ENCODE results near the gene SLC6A3.
"Not testable (repeated sequence)": the region's sequence is repeated elsewhere in the genome, so short reads cannot be mapped to it uniquely, and the experiment has no call there.

Gene SLC6A3

DNA sequence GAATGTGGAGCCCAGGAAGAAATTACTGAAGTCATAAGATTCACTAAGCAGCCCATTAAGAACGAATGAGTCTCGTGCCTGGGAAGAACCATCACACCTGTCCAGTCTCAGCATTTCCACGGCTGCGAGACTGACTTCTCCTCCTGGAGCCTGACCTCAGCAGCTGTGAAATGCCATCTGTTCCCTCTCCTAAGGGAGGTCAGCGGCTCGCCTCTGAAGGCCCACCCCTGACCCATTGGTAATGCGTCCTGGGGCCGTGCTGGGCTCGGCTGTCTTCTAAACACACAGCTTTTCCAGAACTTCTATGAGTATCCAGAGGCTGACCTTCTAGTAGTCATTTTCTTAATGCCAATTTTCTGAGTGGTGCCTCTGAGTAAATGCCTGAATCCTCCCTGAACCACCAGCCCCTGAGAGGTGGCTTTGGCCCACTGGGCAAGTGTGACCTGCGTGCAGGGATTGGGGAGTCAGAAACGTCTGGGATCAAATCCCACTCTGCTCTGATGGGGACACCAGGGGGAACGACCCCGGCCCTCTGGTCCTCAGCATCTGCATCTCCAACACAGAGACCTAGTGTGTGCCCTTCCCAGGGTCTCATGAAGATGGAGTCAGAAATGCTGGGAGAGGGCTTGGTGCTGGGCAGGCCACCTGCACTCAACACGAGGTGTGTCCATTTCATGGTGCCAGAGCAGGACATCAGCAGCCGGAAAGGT is 5.7 kb downstream of the SLC6A3 start:
- no peak for DNase-seq

- no peak for DNase-seq
Observed at GRCh38 chr5:1438871-1439270, 6.4 kb downstream of the SLC6A3 start.

DNA sequence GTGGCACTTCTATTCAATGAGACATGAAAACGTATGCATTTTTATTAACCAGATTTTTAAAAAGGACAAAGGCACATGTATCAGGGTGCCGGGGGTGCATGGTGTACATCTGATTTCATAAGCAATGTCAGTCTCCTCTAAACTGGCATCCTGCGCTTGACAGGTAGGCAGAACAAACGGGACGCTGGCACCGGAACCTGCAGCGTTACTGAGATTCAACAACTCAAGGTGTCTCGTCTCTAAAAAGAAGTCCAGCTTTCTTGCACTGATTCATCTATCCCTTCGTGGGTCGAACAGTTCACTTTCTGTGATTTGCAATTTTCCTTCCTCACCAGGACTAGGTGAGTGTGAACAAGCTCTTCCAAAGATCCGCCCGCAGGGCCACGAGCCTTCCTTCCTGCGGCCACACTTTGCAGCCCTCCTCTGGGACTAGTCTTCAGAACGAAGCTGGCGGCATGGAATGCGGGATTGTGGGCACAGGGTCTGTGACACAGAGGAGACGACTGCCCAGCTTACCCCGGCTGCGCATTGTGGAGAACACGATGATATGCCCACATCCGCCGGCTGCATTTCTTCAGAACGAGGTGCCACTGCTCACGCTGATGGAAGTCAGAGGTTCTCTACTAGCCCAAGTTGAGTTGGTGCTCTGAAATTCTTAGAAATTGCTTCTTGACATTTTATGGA is 7.2 kb downstream of the SLC6A3 start:
- no peak for DNase-seq

GRCh38 chr5:1437226-1437829 is 7.9 kb downstream of the SLC6A3 start:
- DNase-seq = peak; percentile 58

GRCh38 chr5:1436681-1437080 is 8.6 kb downstream of the SLC6A3 start:
- DNase-seq = no peak

DNA sequence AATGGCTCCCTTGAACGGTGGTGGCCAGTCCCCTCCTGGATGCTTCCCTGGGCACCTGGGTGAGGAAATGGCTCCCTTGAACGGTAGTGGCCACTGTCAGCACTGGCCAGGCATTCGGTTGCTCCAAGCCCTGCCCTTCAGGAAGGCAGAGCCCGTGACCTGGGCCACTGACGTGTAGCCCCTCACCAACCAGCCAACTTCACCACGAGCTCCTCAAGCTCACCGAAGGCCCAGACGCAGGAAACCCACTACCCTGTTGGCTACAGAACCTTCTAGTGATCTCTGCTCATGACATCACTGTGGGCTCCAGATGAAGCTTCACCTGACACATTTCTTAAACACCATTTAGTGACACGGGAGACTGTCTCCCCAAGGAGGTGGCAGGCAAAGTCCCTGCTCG is 9.2 kb downstream of the SLC6A3 start:
- DNase-seq = no peak

DNA sequence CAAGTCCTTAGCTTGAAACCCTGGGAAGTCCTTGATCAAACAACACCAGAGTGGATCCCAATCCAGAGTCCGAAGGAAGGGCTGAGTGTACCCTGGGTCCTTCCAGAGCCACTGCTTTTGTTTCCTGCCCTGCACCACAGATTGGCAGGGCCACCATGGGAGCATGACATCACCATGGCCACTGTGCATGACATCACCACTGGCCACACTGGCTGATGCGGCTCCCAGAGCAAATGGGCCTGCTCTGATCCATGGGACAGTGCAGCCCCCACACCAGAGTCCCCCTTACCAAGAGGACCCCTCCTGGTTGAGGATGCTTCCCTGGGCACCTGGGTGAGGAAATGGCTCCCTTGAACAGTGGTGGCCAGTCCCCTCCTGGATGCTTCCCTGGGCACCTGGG is 9.9 kb downstream of the SLC6A3 start:
- no peak for DNase-seq

GRCh38 chr5:1432296-1432695 is 12.9 kb downstream of the SLC6A3 start:
- no peak for DNase-seq

- DNase-seq = no peak
Observed at GRCh38 chr5:1431896-1432295, 13.3 kb downstream of the SLC6A3 start.

DNA sequence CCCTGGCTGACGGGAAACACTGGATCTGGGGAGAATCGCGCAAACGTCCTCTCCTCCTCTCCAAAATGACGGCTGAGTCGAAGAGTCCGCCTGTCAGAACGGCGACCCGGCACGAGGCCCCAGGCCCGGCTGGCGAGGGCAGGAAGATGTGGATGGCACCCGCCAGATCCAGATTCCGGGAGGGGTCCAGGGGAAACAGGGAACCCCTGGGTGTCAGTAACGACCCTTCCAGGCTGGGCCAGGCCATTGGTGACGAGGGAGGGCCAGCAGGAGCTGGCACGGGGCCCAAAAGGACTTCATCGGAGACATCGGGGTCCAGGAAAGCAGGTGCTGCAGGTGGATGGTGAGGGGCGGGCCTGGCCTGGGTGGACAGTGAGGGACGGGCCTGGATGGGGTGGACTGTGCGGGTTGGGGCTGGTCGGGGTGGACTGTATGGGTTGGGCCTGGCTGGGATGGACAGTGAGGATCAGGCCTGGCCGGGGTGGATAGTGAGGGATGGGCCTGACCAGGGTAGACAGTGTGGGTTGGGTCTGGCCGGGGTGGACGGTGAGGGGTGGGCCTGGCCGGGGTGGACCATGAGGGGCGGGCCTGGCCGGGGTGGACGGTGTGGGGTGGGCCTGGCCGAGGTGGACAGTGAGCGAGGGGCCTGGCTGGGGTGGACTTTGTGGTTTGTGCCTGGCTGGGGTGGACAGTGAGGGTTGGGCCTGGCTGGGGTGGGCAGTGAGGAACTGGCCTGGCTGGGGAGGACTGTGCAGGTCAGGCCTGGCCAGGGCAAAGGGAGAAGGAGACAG is 14.0 kb downstream of the SLC6A3 start:
- DNase-seq = no peak

DNA sequence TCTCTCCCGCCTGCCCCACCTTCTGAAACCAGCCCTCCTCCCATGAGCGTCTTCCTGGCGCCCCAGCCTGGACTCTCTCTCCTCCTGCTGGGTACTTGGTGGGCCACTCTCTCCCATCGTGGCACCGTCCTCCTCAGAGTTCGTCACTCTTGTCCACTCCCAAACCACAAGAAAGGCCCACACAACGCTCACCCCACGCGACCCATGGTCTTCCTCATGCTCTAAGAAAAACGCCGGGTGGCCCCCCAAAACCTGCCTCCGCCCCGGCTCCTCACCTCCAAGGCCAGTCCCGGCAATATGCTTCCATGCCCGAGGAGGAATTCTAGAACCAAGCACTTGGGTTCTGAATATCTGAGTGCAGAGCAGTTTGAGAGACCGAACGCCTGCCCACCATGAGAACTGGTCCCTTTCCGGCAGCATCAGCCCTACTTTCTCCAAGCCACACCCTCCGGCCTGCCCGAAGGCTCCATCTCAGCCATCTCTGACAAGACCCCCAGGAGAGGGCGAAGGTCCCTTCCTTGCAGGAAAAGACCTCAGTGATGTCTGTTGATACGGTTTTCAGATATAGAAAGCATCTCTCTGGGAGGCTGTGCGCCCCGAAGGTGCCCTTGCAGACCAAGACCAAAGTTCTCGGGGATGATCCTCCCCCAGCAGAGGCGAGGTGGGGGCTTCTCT is 15.0 kb downstream of the SLC6A3 start:
- no peak for DNase-seq

GRCh38 chr5:1429496-1429895 is 15.7 kb downstream of the SLC6A3 start:
- DNase-seq = no peak

- DNase-seq = no peak
Observed at GRCh38 chr5:1429066-1429465, 16.2 kb downstream of the SLC6A3 start.

GRCh38 chr5:1428107-1428506 is 17.1 kb downstream of the SLC6A3 start:
- no peak for DNase-seq

DNA sequence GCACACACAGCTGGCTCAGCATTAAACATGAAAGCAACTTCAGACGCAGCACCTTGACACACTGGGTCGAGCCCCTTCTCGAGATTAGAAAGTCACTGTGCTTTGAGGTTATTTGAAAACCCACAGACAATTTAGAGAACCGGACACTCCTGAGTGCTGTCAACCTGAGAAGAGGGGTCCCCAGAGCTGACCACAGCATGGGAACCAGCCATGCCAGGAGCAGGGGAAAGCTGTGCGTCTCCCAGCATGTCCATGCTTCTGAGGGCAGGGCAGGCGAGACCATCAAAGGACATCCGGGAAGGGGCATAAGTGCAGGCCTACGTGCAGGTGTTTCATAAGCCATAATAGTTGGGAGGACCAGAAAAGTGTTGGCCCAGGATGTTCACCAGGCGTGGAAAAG is 20.5 kb downstream of the SLC6A3 start:
- DNase-seq = no peak

- DNase-seq = no peak
Observed at GRCh38 chr5:1423901-1424603, 21.2 kb downstream of the SLC6A3 start.

DNA sequence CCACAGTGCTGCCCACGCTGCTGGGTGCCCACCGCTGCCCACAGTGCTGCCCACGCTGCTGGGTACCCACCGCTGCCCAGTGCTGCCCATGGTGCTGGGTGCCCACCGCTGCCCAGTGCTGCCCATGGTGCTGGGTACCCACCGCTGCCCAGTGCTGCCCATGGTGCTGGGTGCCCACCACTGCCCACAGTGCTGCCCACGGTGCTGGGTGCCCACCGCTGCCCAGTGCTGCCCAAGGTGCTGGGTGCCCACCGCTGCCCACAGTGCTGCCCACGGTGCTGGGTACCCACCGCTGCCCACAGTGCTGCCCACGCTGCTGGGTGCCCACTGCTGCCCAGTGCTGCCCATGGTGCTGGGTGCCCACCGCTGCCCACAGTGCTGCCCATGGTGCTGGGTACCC is 22.7 kb downstream of the SLC6A3 start:
- DNase-seq = not testable (repeated sequence)

DNA sequence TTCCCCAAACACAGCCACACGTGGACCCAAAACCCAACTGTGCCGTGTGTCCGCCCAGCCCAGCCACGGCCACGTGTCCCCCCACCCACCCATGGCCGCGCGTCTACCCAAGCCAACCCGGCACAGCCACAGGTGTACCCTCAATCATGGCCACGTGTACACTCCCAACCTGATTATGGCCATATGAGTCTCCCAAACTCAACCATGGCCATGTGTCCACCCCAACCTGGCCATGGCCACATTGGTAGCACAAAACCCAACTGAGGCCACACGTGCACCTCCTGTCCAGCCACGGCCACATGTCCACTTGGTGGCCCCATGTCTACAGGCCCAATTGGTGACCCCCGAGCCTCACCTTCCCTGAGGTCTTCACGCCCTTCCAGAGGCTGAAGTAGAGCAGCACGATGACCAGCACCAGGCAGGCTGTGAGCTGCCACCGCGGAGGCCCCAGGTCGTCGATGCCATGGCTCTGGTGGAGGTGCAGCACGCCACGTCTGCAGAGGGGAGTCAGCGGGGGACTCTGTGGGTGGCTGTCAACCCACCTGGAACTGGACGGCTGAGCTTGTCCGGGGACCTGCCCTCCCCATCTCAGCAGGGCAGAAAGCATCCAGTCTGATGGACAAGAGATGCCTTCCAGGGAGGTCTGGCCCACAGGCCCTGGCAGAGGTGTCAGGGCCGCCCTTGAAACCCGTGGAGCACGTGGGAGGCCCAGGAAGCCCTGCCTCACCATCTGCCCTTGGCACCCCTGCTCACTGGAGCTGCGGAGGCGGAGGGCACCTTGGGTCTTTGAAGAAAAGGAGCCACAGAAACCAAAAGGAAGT is 23.5 kb downstream of the SLC6A3 start:
- no peak for DNase-seq

GRCh38 chr5:1420211-1421195 is 24.7 kb downstream of the SLC6A3 start:
- no peak for DNase-seq
